Stimulated activated CD4-positive, alpha-beta T cell treated with anti-CD3 and anti-CD28 coated beads, Interleukin-4, amount 100 ng/mL, for 1 hour (primary cell): ENCODE results near the gene HHIP.

Experiments
- DNase-seq: peaks from one replicate; pipeline ENCODE4 v3.0.0-alpha.2; 2020

Gene HHIP

DNA sequence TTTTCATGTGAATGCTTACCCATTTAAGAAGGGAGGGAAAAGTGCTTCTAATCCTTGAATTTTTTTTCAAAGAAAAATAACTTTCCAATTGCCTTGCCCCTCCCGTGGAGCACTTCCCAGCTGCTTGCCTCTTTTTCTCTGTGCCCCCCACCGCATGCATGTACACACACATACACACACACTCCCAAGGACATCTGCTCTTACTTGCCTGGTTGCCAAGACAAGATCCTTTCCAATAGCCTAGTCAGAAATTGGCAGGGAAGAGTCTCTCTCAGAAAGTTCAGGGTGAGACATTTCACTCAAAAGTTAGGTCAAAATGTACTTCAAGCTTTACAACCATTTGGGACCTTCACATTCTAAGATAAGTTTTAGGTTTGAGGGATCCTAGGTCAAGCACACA, 10.9 kb downstream of the HHIP start:
- no peak for DNase-seq

- no peak for DNase-seq
Observed at GRCh38 chr4:144658015-144658567, 12.1 kb downstream of the HHIP start.

GRCh38 chr4:144658903-144659302, 12.9 kb downstream of the HHIP start:
- DNase-seq, result no peak

DNA sequence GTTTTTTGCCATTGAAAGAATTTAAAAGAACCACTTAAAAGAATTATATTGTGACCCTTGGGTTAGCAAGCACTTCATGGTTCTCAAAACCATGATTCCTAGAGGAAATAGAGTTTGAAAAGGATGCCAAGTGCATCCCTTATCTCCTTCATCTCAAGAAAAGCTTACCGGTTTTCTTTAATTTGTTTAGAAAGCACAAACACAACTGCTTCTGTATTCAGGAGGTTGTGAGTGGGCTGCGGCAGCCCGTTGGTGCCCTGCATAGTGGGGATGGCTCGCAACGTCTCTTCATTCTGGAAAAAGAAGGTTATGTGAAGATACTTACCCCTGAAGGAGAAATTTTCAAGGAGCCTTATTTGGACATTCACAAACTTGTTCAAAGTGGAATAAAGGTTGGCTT, 13.5 kb downstream of the HHIP start:
- DNase-seq, result no peak

- DNase-seq, result no peak
Observed at GRCh38 chr4:144663834-144664475, 18.0 kb downstream of the HHIP start.

GRCh38 chr4:144666539-144667175, 20.7 kb downstream of the HHIP start:
- DNase-seq, result no peak

DNA sequence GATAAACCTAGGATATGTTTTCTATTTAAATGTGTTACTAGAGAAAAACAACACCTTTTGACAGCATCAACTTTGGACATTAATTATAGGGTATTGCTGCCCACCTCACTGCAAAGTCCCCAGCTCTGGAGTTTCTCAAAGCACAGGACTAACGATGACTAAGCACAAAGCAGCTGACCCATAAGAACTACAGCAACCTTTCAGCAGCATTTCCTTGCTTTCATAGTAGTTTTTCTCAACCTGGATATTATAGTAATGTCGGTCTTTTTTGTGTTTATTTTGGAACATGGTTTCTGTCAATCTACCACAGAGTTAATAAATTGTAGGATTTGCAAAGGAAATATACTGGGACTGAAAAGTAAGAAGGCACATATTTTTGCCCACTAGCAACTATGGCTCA, 21.5 kb downstream of the HHIP start:
- no peak for DNase-seq

DNA sequence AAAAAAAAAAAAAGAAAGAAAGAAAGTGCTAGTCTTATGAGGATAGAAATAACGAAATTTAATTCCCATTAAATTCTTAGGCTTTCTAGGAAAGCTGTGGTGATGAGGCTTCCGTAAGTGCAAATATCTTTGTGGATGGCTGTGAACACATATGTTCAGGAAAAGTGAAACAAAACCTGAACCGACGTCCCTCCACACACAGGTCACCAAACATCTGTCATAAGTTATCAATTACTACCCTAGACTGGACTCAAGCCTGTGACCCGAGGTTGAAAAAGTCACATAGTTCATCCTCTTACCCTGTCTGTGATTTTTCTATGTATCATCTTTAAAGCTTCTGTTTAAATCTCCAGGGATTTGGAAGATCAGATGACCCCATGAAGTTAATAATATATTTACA, 24.8 kb downstream of the HHIP start:
- no peak for DNase-seq

GRCh38 chr4:144674711-144675110, 28.8 kb downstream of the HHIP start:
- no peak for DNase-seq

- DNase-seq, result no peak
Observed at GRCh38 chr4:144681806-144682205, 35.9 kb downstream of the HHIP start.

DNA sequence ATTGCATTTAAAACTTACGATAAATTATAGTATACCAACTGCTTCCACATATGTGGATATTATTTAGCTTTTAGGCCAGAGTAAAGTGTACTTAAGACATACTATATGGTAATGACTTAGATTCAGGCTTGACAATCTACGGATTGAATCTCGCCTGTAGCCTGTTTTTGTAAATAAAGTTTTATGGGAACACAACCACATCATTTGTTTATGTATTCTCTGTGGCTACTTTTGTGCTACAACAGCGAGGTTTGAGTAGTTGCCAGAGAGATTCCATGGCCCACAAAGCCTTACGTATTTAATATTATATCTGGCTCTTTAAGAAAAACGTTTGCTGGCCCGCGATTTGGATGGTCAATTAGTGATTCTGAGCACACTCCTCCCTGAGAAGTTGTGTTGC, 37.6 kb downstream of the HHIP start:
- DNase-seq, result no peak

DNA sequence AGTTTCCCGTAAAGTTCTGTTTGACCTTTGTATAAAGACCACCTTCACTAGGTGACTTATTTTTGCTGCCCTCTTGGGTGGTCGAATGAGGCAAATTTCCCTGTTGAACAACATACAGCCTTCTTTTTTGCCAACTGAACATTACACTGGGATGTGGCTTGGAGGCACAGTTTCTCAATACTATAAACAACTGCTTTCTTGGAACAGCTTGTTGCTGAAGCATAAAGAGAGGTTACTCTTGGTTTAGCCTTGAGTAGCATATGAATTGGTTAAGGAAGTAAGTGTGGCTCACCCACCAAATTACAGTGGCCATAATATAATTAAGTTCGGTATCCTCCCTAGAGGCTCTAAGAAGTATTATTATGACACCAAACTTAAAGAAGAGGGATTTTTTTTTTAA, 40.0 kb downstream of the HHIP start:
- no peak for DNase-seq

GRCh38 chr4:144686921-144687320, 41.0 kb downstream of the HHIP start:
- DNase-seq, result no peak

- no peak for DNase-seq
Observed at GRCh38 chr4:144687466-144687865, 41.5 kb downstream of the HHIP start.

- DNase-seq, result no peak
Observed at GRCh38 chr4:144688035-144688569, 42.1 kb downstream of the HHIP start.

GRCh38 chr4:144689125-144689524, 43.2 kb downstream of the HHIP start:
- DNase-seq, result no peak

DNA sequence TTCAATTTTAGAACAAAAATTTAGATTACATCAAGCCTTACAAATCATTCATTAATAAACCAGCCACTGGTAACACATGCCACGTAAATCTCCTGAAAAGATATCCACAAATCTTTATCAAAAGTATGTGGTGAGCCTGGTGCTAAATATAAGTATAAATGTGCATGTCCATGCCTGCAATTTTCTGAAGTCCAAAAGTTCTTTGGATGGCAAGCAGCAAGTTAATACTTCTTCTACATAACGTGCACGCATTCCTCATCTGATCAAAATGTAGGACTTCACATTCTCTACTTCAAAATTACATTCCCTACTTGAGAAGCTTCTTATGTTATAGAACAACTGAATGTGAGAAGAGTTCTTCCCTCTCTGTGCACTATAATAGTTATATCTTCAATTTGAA, 49.8 kb downstream of the HHIP start:
- no peak for DNase-seq

- no peak for DNase-seq
Observed at GRCh38 chr4:144696376-144696775, 50.4 kb downstream of the HHIP start.

- DNase-seq, result no peak
Observed at GRCh38 chr4:144699565-144699964, 53.6 kb downstream of the HHIP start.

- DNase-seq, result no peak
Observed at GRCh38 chr4:144701683-144702233, 55.8 kb downstream of the HHIP start.

DNA sequence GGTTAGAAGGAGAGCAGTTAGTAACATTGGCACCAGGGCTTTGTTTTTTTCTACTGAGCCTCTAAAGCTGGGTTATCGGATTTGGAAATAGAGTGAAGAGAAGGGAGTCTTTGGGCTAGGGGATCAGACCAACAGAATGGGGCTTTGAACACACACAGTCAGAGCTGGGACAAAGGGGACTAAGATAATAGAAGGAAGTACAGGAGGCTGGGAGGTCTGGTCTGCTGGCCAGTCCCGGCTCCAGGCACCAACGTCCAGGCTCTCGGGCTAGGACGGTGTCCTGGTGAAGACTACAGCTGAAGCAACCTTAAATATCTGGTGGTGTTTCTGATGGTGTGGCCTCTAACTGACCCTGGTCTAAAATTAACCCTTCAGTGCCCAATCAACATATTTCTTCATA, 57.5 kb downstream of the HHIP start:
- DNase-seq, result no peak

GRCh38 chr4:144705601-144706590, 59.9 kb downstream of the HHIP start:
- DNase-seq, result no peak

DNA sequence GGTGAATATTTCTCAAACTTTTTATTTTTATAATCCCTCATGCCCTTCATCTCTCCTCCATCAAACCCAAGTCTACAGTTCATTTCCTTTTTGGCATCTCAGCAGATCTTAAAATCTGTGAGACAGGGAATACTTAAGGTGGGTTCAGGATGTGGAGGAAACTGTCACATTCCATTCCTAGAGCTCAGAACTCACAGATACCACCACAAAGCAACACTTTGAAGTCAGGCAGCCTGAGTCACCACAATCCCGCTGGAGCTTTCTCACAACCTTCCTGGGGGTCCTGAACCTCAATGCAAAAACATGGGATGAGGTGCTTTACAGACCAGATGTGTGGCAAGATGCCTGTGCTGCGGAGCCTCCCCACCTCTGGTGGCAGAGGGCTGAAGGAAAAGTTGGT, 63.2 kb downstream of the HHIP start:
- no peak for DNase-seq
